OCI-LY3 (cell line): ENCODE results near the gene MTOR.

ENCODE experiments used
- CTCF ChIP-seq: fragments of 200-600, 300-600 bp; sonication (generic); IDR thresholded peaks from 2 replicates; pipeline ENCODE4 v1.5.1; 2014; ENCODE audit warnings: antibody characterized with exemption, low read length, low read depth
- EZH2phosphoT487 ChIP-seq: fragments of 200-600 bp; shearing (Covaris generic); IDR thresholded peaks from 2 replicates; pipeline ENCODE4 v1.6.1; 2018; ENCODE audit warnings: antibody characterized with exemption, mixed run types, low read depth

- TF ChIP-seq CTCF (no peak), EZH2phosphoT487 (no peak)
Measured at GRCh38 chr1:11229203-11229602, 33.1 kb downstream of the MTOR start.
